WTC11 (cell line): Measurements from ENCODE around the gene ARRDC3. TPM values are rescaled to one million over a fixed set of nuclear protein-coding genes. Genes with fewer than 3 reads are reported as not detected.
"Not testable (repeated sequence)": the region's sequence is repeated elsewhere in the genome, so short reads cannot be mapped to it uniquely, and the experiment has no call there.

ENCODE experiments used
- ATAC-seq: fragments of 200-7000 bp; cut with Tn5 transposase; 2 replicates; pipeline ENCODE4 v1.10.0; 2021; ENCODE audit warnings: mild to moderate bottlenecking, moderate library complexity
- CTCF ChIA-PET: fragments of 300-600 bp; sonication (Branson Sonifier 250); formaldehyde crosslinking; loops from one replicate; lab custom pipeline; 2021; ENCODE audit warnings: antibody characterized with exemption; lab: Charles Lee
- POLR2A ChIA-PET: fragments of 350-600 bp; sonication (Branson Sonifier 250); formaldehyde crosslinking; loops from one replicate; lab custom pipeline; 2021; ENCODE audit warnings: antibody characterized with exemption; lab: Charles Lee
- DNase-seq: peaks from one replicate; pipeline ENCODE4 v3.0.0; 2021; ENCODE audit warnings: low spot score
- H3K27ac Mint-ChIP-seq: 2 replicates; pipeline ENCODE4 v1.8.0; 2021; ENCODE audit warnings: mixed read lengths
- H3K27me3 Mint-ChIP-seq: 2 replicates; pipeline ENCODE4 v1.8.0; 2021; ENCODE audit warnings: low read depth, mild to moderate bottlenecking, moderate library complexity, mixed read lengths
- H3K36me3 Mint-ChIP-seq: 2 replicates; pipeline ENCODE4 v1.8.0; 2021; ENCODE audit warnings: mixed read lengths
- H3K4me1 Mint-ChIP-seq: 2 replicates; pipeline ENCODE4 v1.8.0; 2022; ENCODE audit warnings: mixed read lengths
- H3K4me3 Mint-ChIP-seq: 2 replicates; pipeline ENCODE4 v1.8.0; 2021; ENCODE audit warnings: mild to moderate bottlenecking, moderate library complexity, mixed read lengths
- H3K9me3 Mint-ChIP-seq: 2 replicates; pipeline ENCODE4 v1.8.0; 2021; ENCODE audit warnings: mixed read lengths
- ATF1 ChIP-seq: sonication (generic); formaldehyde crosslinking; IDR thresholded peaks from 2 replicates; pipeline ENCODE4 v1.8.1; 2023; ENCODE audit warnings: mild to moderate bottlenecking, moderate library complexity, missing genetic modification reagents
- CBFB ChIP-seq: sonication (generic); formaldehyde crosslinking; IDR thresholded peaks from 2 replicates; pipeline ENCODE4 v1.8.1; 2022; ENCODE audit warnings: mild to moderate bottlenecking, low read depth, missing genetic modification reagents
- CREB1 ChIP-seq: sonication (generic); formaldehyde crosslinking; IDR thresholded peaks from 2 replicates; pipeline ENCODE4 v1.8.0; 2023; ENCODE audit warnings: mild to moderate bottlenecking, missing genetic modification reagents
- JUN ChIP-seq: sonication (generic); formaldehyde crosslinking; IDR thresholded peaks from 2 replicates; pipeline ENCODE4 v1.8.0; 2023; ENCODE audit warnings: mild to moderate bottlenecking, missing genetic modification reagents
- MYBL2 ChIP-seq: sonication (generic); formaldehyde crosslinking; IDR thresholded peaks from 2 replicates; pipeline ENCODE4 v1.8.1; 2023; ENCODE audit warnings: mild to moderate bottlenecking, moderate library complexity, missing genetic modification reagents
- SOX15 ChIP-seq: fragments of 250-450 bp; sonication (Bioruptor Pico); IDR thresholded peaks from 2 replicates; pipeline ENCODE4 v1.9.0; 2021; ENCODE audit warnings: mild to moderate bottlenecking
- SP1 ChIP-seq: sonication (generic); formaldehyde crosslinking; conservative IDR thresholded peaks from 2 replicates; pipeline ENCODE4 v1.8.1; 2022; ENCODE audit warnings: missing genetic modification reagents
- TEAD4 ChIP-seq: sonication (generic); formaldehyde crosslinking; IDR thresholded peaks from 2 replicates; pipeline ENCODE4 v1.8.0; 2022; ENCODE audit warnings: mild to moderate bottlenecking, missing genetic modification reagents
- ZNF219 ChIP-seq: sonication (generic); formaldehyde crosslinking; IDR thresholded peaks from 2 replicates; pipeline ENCODE4 v1.8.0; 2023; ENCODE audit warnings: missing genetic modification reagents, mild to moderate bottlenecking, borderline replicate concordance
- ZNF263 ChIP-seq: sonication (generic); formaldehyde crosslinking; IDR thresholded peaks from 2 replicates; pipeline ENCODE4 v1.8.1; 2022; ENCODE audit warnings: low read depth, mild to moderate bottlenecking, moderate library complexity, missing genetic modification reagents
- total RNA-seq: library from RNA; stranded (reverse); gene quantifications from 3 replicates; pipeline ENCODE4 v1.2.3, GENCODE V29; 2021
- TF ChIP-seq, protein P1 (sequence below): sonication (generic); formaldehyde crosslinking; conservative IDR thresholded peaks from 2 replicates; pipeline ENCODE4 v1.8.1; 2023; ENCODE audit warnings: mild to moderate bottlenecking, low read depth, missing genetic modification reagents, moderate library complexity
- TF ChIP-seq, protein P2 (sequence below): sonication (generic); formaldehyde crosslinking; IDR thresholded peaks from 2 replicates; pipeline ENCODE4 v1.8.1; 2022; ENCODE audit warnings: low read depth, missing genetic modification reagents, borderline replicate concordance
- TF ChIP-seq, protein P3 (sequence below): sonication (generic); formaldehyde crosslinking; IDR thresholded peaks from 2 replicates; pipeline ENCODE4 v1.8.0; 2022; ENCODE audit warnings: missing genetic modification reagents
- TF ChIP-seq, protein P4 (sequence below): sonication (generic); formaldehyde crosslinking; IDR thresholded peaks from 2 replicates; pipeline ENCODE4 v1.8.1; 2022; ENCODE audit warnings: mild to moderate bottlenecking, missing genetic modification reagents, moderate library complexity, borderline replicate concordance
- TF ChIP-seq, protein P5 (sequence below): sonication (generic); formaldehyde crosslinking; IDR thresholded peaks from 2 replicates; pipeline ENCODE4 v1.8.0; 2022; ENCODE audit warnings: mild to moderate bottlenecking, missing genetic modification reagents
- TF ChIP-seq, protein P6 (sequence below): fragments of 250-450 bp; sonication (Bioruptor Pico); IDR thresholded peaks from 2 replicates; pipeline ENCODE4 v1.9.0; 2021; ENCODE audit warnings: mild to moderate bottlenecking
- TF ChIP-seq, protein P7 (sequence below): fragments of 250-450 bp; sonication (Bioruptor Pico); conservative IDR thresholded peaks from 2 replicates; pipeline ENCODE4 v1.9.0; 2021; ENCODE audit warnings: mild to moderate bottlenecking
- TF ChIP-seq, protein P8 (sequence below): sonication (generic); formaldehyde crosslinking; IDR thresholded peaks from 2 replicates; pipeline ENCODE4 v1.8.0; 2023; ENCODE audit warnings: missing genetic modification reagents
- TF ChIP-seq, protein P9 (sequence below): sonication (generic); formaldehyde crosslinking; conservative IDR thresholded peaks from 2 replicates; pipeline ENCODE4 v1.8.1; 2022; ENCODE audit warnings: mild to moderate bottlenecking, missing genetic modification reagents

Gene ARRDC3
- total RNA-seq, 1 experiment from 2014 or later = 10.3 TPM

DNA sequence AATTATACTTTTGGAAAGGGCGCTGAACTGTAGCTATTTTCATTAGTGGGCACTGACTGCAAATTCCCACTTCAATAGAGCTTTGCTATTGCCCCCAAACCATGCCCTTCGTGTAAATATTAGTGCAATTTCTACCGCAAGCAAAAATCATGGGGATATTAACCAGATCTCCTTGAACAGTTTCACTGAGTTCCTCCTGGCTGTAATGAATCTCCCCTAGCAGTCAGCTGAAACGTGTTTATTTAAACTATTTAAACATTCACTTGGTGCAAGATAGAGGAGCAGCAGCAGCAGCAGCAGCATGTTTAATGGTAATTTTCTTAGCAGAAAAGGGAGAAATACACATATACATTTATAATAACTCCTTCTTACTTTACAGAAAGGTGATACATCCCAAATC is 54.4 kb downstream of the ARRDC3 start (continued):
- TF ChIP-seq, protein P1, sequence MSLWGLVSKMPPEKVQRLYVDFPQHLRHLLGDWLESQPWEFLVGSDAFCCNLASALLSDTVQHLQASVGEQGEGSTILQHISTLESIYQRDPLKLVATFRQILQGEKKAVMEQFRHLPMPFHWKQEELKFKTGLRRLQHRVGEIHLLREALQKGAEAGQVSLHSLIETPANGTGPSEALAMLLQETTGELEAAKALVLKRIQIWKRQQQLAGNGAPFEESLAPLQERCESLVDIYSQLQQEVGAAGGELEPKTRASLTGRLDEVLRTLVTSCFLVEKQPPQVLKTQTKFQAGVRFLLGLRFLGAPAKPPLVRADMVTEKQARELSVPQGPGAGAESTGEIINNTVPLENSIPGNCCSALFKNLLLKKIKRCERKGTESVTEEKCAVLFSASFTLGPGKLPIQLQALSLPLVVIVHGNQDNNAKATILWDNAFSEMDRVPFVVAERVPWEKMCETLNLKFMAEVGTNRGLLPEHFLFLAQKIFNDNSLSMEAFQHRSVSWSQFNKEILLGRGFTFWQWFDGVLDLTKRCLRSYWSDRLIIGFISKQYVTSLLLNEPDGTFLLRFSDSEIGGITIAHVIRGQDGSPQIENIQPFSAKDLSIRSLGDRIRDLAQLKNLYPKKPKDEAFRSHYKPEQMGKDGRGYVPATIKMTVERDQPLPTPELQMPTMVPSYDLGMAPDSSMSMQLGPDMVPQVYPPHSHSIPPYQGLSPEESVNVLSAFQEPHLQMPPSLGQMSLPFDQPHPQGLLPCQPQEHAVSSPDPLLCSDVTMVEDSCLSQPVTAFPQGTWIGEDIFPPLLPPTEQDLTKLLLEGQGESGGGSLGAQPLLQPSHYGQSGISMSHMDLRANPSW (CRISPR knock-in tag) = no peak
- TF ChIP-seq, protein P2, sequence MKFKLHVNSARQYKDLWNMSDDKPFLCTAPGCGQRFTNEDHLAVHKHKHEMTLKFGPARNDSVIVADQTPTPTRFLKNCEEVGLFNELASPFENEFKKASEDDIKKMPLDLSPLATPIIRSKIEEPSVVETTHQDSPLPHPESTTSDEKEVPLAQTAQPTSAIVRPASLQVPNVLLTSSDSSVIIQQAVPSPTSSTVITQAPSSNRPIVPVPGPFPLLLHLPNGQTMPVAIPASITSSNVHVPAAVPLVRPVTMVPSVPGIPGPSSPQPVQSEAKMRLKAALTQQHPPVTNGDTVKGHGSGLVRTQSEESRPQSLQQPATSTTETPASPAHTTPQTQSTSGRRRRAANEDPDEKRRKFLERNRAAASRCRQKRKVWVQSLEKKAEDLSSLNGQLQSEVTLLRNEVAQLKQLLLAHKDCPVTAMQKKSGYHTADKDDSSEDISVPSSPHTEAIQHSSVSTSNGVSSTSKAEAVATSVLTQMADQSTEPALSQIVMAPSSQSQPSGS (CRISPR knock-in tag) = no peak
- TF ChIP-seq, protein P3, sequence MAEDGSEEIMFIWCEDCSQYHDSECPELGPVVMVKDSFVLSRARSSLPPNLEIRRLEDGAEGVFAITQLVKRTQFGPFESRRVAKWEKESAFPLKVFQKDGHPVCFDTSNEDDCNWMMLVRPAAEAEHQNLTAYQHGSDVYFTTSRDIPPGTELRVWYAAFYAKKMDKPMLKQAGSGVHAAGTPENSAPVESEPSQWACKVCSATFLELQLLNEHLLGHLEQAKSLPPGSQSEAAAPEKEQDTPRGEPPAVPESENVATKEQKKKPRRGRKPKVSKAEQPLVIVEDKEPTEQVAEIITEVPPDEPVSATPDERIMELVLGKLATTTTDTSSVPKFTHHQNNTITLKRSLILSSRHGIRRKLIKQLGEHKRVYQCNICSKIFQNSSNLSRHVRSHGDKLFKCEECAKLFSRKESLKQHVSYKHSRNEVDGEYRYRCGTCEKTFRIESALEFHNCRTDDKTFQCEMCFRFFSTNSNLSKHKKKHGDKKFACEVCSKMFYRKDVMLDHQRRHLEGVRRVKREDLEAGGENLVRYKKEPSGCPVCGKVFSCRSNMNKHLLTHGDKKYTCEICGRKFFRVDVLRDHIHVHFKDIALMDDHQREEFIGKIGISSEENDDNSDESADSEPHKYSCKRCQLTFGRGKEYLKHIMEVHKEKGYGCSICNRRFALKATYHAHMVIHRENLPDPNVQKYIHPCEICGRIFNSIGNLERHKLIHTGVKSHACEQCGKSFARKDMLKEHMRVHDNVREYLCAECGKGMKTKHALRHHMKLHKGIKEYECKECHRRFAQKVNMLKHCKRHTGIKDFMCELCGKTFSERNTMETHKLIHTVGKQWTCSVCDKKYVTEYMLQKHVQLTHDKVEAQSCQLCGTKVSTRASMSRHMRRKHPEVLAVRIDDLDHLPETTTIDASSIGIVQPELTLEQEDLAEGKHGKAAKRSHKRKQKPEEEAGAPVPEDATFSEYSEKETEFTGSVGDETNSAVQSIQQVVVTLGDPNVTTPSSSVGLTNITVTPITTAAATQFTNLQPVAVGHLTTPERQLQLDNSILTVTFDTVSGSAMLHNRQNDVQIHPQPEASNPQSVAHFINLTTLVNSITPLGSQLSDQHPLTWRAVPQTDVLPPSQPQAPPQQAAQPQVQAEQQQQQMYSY (CRISPR knock-in tag) = no peak
- TF ChIP-seq JUN (no peak), ZNF263 (CRISPR knock-in tag) (no peak), SOX15 (no peak)
- TF ChIP-seq, protein P4, sequence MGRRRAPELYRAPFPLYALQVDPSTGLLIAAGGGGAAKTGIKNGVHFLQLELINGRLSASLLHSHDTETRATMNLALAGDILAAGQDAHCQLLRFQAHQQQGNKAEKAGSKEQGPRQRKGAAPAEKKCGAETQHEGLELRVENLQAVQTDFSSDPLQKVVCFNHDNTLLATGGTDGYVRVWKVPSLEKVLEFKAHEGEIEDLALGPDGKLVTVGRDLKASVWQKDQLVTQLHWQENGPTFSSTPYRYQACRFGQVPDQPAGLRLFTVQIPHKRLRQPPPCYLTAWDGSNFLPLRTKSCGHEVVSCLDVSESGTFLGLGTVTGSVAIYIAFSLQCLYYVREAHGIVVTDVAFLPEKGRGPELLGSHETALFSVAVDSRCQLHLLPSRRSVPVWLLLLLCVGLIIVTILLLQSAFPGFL = no peak

DNA sequence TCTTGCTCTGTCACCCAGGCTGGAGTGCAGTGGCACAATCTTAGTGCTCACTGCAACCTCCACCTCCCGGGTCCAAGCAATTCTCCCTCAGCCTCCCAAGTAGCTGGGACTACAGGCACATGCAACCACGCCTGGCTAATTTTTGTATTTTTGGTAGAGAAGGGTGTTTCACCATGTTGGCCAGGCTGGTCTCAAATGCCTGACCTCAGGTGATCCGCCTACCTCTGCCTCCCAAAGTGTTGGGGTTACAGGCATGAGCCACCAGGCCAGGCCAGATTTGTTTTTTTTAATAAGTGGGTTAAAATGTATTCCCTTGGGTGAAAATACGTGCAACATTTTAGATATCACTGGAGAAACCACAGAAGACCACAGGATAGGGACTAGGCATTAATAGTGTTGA is 60.1 kb downstream of the ARRDC3 start:
- H3K4me3 Mint-ChIP-seq, H3K27ac Mint-ChIP-seq, H3K9me3 Mint-ChIP-seq, H3K4me1 Mint-ChIP-seq, CTCF ChIA-PET, H3K36me3 Mint-ChIP-seq, POLR2A ChIA-PET, ATAC-seq, H3K27me3 Mint-ChIP-seq, DNase-seq: not testable (repeated sequence)

DNA sequence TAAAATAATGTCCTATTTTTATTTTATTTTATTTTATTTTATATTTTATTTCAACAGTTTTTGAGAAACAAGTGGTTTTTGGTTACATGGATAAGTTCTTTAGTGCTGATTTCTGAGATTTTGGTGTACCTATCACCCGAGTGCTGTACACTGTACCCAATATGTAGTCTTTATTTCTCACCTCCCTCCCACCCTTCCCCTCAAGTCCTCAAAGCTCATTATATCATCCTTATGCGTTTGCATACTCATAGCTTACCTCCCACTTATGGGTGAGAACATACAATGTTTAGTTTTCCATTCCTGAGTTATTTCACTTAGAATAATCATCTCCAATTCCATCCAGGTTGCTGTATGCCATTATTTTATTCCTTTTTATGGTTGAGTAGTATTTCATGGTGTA is 63.5 kb downstream of the ARRDC3 start:
- CTCF ChIA-PET = interaction anchor here (0.6 kb wide), 1 partner anchor 40 kb away, joined by 6 read pairs; no protein-coding TSS in a partner anchor
- no peak overlapping the region for H3K4me3 Mint-ChIP-seq
- H3K36me3 Mint-ChIP-seq = no peaks in the 10 kb centered on the region
- ATAC-seq (no peak), DNase-seq (no peak)
- POLR2A ChIA-PET = no interaction called here
- no peaks in the 10 kb centered on the region for H3K9me3 Mint-ChIP-seq
- no peaks in the 10 kb centered on the region for H3K27me3 Mint-ChIP-seq
- H3K27ac Mint-ChIP-seq = no peak overlapping the region
- peaks cover 16% of the 10 kb centered on the region for H3K4me1 Mint-ChIP-seq
- no peak for TF ChIP-seq SP1 (CRISPR knock-in tag)
- TF ChIP-seq CREB1 (CRISPR knock-in tag) = no peak
- TF ChIP-seq, protein P5, sequence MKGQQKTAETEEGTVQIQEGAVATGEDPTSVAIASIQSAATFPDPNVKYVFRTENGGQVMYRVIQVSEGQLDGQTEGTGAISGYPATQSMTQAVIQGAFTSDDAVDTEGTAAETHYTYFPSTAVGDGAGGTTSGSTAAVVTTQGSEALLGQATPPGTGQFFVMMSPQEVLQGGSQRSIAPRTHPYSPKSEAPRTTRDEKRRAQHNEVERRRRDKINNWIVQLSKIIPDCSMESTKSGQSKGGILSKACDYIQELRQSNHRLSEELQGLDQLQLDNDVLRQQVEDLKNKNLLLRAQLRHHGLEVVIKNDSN (CRISPR knock-in tag) = no peak
- no peak for TF ChIP-seq CBFB (CRISPR knock-in tag)
- no peak for TF ChIP-seq ZNF263 (CRISPR knock-in tag)
- TF ChIP-seq, protein P6, sequence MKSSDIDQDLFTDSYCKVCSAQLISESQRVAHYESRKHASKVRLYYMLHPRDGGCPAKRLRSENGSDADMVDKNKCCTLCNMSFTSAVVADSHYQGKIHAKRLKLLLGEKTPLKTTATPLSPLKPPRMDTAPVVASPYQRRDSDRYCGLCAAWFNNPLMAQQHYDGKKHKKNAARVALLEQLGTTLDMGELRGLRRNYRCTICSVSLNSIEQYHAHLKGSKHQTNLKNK = no peak
- TF ChIP-seq MYBL2 = no peak
- TF ChIP-seq, protein P7, sequence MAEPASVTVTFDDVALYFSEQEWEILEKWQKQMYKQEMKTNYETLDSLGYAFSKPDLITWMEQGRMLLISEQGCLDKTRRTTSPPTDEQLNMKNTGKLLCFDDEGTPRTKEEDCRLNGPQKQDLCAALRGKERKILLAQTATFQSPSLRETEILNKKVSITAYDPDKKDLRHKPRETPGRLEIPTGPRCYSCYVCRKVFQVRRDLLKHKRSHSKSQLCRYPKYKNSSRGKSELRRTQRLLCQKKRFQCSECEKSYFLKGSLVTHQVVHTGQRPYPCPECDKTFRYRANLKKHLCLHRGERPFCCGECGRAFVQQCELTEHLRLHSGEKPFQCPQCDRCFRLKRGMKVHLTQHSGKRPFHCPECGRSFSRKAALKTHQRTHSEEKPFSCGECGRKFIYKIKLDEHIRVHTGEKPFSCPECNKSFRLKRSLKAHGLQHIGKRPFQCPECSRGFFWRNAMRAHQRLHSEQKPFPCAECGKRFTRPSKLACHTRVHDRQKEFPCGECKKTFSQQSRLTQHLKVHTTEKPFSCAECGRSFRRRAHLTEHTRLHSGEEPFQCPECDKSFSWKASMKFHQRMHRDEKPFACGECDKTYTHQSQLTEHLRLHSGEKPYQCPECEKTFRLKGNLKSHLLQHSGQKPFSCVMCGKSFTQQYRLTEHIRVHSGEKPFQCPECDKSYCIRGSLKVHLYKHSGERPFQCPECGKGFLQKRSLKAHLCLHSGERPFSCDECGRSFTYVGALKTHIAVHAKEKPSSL (CRISPR knock-in tag) = no peak
- TF ChIP-seq TEAD4 = no peak
- no peak for TF ChIP-seq ATF1 (CRISPR knock-in tag)
- TF ChIP-seq, protein P8, sequence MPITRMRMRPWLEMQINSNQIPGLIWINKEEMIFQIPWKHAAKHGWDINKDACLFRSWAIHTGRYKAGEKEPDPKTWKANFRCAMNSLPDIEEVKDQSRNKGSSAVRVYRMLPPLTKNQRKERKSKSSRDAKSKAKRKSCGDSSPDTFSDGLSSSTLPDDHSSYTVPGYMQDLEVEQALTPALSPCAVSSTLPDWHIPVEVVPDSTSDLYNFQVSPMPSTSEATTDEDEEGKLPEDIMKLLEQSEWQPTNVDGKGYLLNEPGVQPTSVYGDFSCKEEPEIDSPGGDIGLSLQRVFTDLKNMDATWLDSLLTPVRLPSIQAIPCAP (CRISPR knock-in tag) = no peak
- TF ChIP-seq ZNF219 = no peak
- TF ChIP-seq, protein P9, sequence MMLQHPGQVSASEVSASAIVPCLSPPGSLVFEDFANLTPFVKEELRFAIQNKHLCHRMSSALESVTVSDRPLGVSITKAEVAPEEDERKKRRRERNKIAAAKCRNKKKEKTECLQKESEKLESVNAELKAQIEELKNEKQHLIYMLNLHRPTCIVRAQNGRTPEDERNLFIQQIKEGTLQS (CRISPR knock-in tag) = no peak
